ENCODE data around the gene ITPRID1. TPM values are rescaled to one million over a fixed set of nuclear protein-coding genes. Genes with fewer than 3 reads are reported as not detected.
"Not testable (repeated sequence)": the region's sequence is repeated elsewhere in the genome, so short reads cannot be mapped to it uniquely, and the experiment has no call there.

ITPRID1 gene
- total RNA-seq, 1 experiment from 2014 or later, result 0.21 TPM

GRCh38 chr7:31521336-31522010 lies 7.6 kb downstream of the ITPRID1 start:
- Histone ChIP-seq H3K4me1 (ENCODE audit: insufficient read depth, low read length, poor library complexity, severe bottlenecking) (peaks cover 28% of the 10 kb centered on the region), H3K9me3 (ENCODE audit: low read depth, low read length, poor library complexity, severe bottlenecking) (peaks cover 3% of the 10 kb centered on the region), H3K4me3 (ENCODE audit: low read depth, low read length, poor library complexity, severe bottlenecking) (no peak overlapping the region), H3K27me3 (replicated peaks; ENCODE audit: insufficient read depth, low read depth, low read length, poor library complexity) (no peaks in the 10 kb centered on the region), H3K36me3 (ENCODE audit: insufficient read depth, low read length, poor library complexity, severe bottlenecking) (no peaks in the 10 kb centered on the region), H3K27ac (ENCODE audit: low read depth, low read length, poor library complexity, severe bottlenecking) (peak overlapping the region; percentile 91)
- BruUV-seq (replicated peaks), result no TSS peak
- ChIA-PET POLR2A (ENCODE audit: low non-redundant PET) (interaction anchor here (0.6 to 0.7 kb wide), 2 partner anchors 178 to 646 kb away, joined by 4 to 19 read pairs; no protein-coding TSS in a partner anchor), CTCF (no interaction called here)
- intact Hi-C loops (cut with micrococcal nuclease; ENCODE audit: unreplicated experiment), result loop anchor here (5.0 kb wide), 1 partner anchor 111 kb away; no protein-coding TSS in a partner anchor
- no peak for TF ChIP-seq EZH2 (IDR thresholded peaks at IDR 0.05; ENCODE audit: borderline replicate concordance, low read depth, low read length, poor library complexity, severe bottlenecking)
- TF ChIP-seq CTCF (conservative IDR thresholded peaks at IDR 0.05; ENCODE audit: low read depth, low read length), result no peak
- DNase-seq (ENCODE audit: low spot score), result peak; percentile 91

- intact Hi-C loops (cut with micrococcal nuclease; ENCODE audit: unreplicated experiment), result no loop called here
- Histone ChIP-seq H3K27ac (ENCODE audit: low read depth, low read length, poor library complexity, severe bottlenecking) (no peak overlapping the region), H3K36me3 (ENCODE audit: insufficient read depth, low read length, poor library complexity, severe bottlenecking) (no peaks in the 10 kb centered on the region), H3K4me3 (ENCODE audit: low read depth, low read length, poor library complexity, severe bottlenecking) (no peak overlapping the region), H3K9me3 (ENCODE audit: low read depth, low read length, poor library complexity, severe bottlenecking) (no peaks in the 10 kb centered on the region), H3K4me1 (ENCODE audit: insufficient read depth, low read length, poor library complexity, severe bottlenecking) (peaks cover 8% of the 10 kb centered on the region), H3K27me3 (replicated peaks; ENCODE audit: insufficient read depth, low read depth, low read length, poor library complexity) (no peaks in the 10 kb centered on the region)
- TF ChIP-seq EZH2 (IDR thresholded peaks at IDR 0.05; ENCODE audit: borderline replicate concordance, low read depth, low read length, poor library complexity, severe bottlenecking) (no peak), CTCF (conservative IDR thresholded peaks at IDR 0.05; ENCODE audit: low read depth, low read length) (no peak)
- CTCF ChIA-PET, result interaction anchor here (1.2 kb wide), 1 partner anchor 334 kb away, joined by 3 read pairs; no protein-coding TSS in a partner anchor
- BruUV-seq (replicated peaks), result no TSS peak
- no peak for DNase-seq (ENCODE audit: low spot score)
- POLR2A ChIA-PET (ENCODE audit: low non-redundant PET), result no interaction called here
These were observed 13.0 kb downstream of the ITPRID1 start for GRCh38 chr7:31526864-31527263.

- BruUV-seq (replicated peaks), result no TSS peak
- no peak for DNase-seq (ENCODE audit: low spot score)
- Histone ChIP-seq H3K4me1 (ENCODE audit: insufficient read depth, low read length, poor library complexity, severe bottlenecking) (no peaks in the 10 kb centered on the region), H3K36me3 (ENCODE audit: insufficient read depth, low read length, poor library complexity, severe bottlenecking) (no peaks in the 10 kb centered on the region), H3K27me3 (replicated peaks; ENCODE audit: insufficient read depth, low read depth, low read length, poor library complexity) (no peaks in the 10 kb centered on the region), H3K4me3 (ENCODE audit: low read depth, low read length, poor library complexity, severe bottlenecking) (no peak overlapping the region), H3K9me3 (ENCODE audit: low read depth, low read length, poor library complexity, severe bottlenecking) (no peaks in the 10 kb centered on the region), H3K27ac (ENCODE audit: low read depth, low read length, poor library complexity, severe bottlenecking) (no peak overlapping the region)
- intact Hi-C loops (cut with micrococcal nuclease; ENCODE audit: unreplicated experiment), result no loop called here
- ChIA-PET POLR2A (ENCODE audit: low non-redundant PET) (no interaction called here), CTCF (no interaction called here)
- no peak for TF ChIP-seq EZH2 (IDR thresholded peaks at IDR 0.05; ENCODE audit: borderline replicate concordance, low read depth, low read length, poor library complexity, severe bottlenecking)
- TF ChIP-seq CTCF (conservative IDR thresholded peaks at IDR 0.05; ENCODE audit: low read depth, low read length), result no peak
These were observed 15.2 kb downstream of the ITPRID1 start for GRCh38 chr7:31529103-31529502.

GRCh38 chr7:31540651-31541185 lies 26.8 kb downstream of the ITPRID1 start:
- H3K4me3 ChIP-seq (ENCODE audit: low read depth, low read length, poor library complexity, severe bottlenecking); H3K27me3 ChIP-seq (replicated peaks; ENCODE audit: insufficient read depth, low read depth, low read length, poor library complexity): not testable (repeated sequence)

More at GRCh38 chr7:31540651-31541185, 26.8 kb downstream of the ITPRID1 start:
- DNase-seq (ENCODE audit: low spot score); H3K4me1 ChIP-seq (ENCODE audit: insufficient read depth, low read length, poor library complexity, severe bottlenecking); POLR2A ChIA-PET (ENCODE audit: low non-redundant PET); intact Hi-C loops (cut with micrococcal nuclease; ENCODE audit: unreplicated experiment); CTCF ChIA-PET; H3K36me3 ChIP-seq (ENCODE audit: insufficient read depth, low read length, poor library complexity, severe bottlenecking); H3K9me3 ChIP-seq (ENCODE audit: low read depth, low read length, poor library complexity, severe bottlenecking); BruUV-seq (replicated peaks); H3K27ac ChIP-seq (ENCODE audit: low read depth, low read length, poor library complexity, severe bottlenecking): not testable (repeated sequence)

All from A673 (cell line).